ACC112 (cell line): ENCODE results near the gene C1orf159.

Source experiments
- H2AFZ ChIP-seq: fragments of 200-600 bp; sonication (generic); one replicate; pipeline ENCODE4 v1.6.0; 2017; ENCODE audit warnings: antibody characterized with exemption, low read length; ENCODE audit not compliant: unreplicated experiment
- H3K27ac ChIP-seq: fragments of 200-600 bp; sonication (generic); 2 replicates; pipeline ENCODE4 v1.5.1; 2014; ENCODE audit warnings: low read depth, mild to moderate bottlenecking, antibody characterized with exemption, low read length, moderate library complexity
- H3K27me3 ChIP-seq: fragments of 200-600 bp; sonication (generic); 2 replicates; pipeline ENCODE4 v1.6.1; 2014; ENCODE audit warnings: mild to moderate bottlenecking, antibody characterized with exemption, low read length, moderate library complexity, mixed read lengths; ENCODE audit not compliant: insufficient read depth
- H3K36me3 ChIP-seq: fragments of 200-600 bp; sonication (generic); 2 replicates; pipeline ENCODE4 v1.6.1; 2016; ENCODE audit warnings: mild to moderate bottlenecking, antibody characterized with exemption, low read length, moderate library complexity, mixed read lengths; ENCODE audit not compliant: insufficient read depth
- H3K4me1 ChIP-seq: fragments of 200-600 bp; sonication (generic); one replicate; pipeline ENCODE4 v1.6.1; 2016; ENCODE audit warnings: low read length, mixed read lengths; ENCODE audit not compliant: insufficient read depth, unreplicated experiment, control insufficient read depth
- H3K4me3 ChIP-seq: fragments of 200-600 bp; sonication (generic); 2 replicates; pipeline ENCODE4 v1.5.1; 2014; ENCODE audit warnings: mild to moderate bottlenecking, low read depth, low read length
- H3K79me2 ChIP-seq: fragments of 200-600 bp; sonication (generic); one replicate; pipeline ENCODE4 v1.6.0; 2016; ENCODE audit warnings: low read length; ENCODE audit not compliant: control insufficient read depth, unreplicated experiment, insufficient read depth

The C1orf159 gene

GRCh38 chr1:1046243-1046642 is 69.6 kb downstream of the C1orf159 start:
- H3K79me2 ChIP-seq = no peaks in the 10 kb centered on the region
- H3K27ac ChIP-seq = no peak overlapping the region
- peaks cover 27% of the 10 kb centered on the region; the same call in 1 of the 2 replicates for H3K36me3 ChIP-seq
- no peak overlapping the region for H2AFZ ChIP-seq
- no peaks in the 10 kb centered on the region for H3K27me3 ChIP-seq
- no peak overlapping the region for H3K4me3 ChIP-seq
- no peaks in the 10 kb centered on the region for H3K4me1 ChIP-seq

- Histone ChIP-seq H3K79me2 (no peaks in the 10 kb centered on the region), H3K27me3 (no peaks in the 10 kb centered on the region), H2AFZ (no peak overlapping the region), H3K27ac (no peak overlapping the region), H3K36me3 (peaks cover 26% of the 10 kb centered on the region; the same call in 1 of the 2 replicates), H3K4me1 (peaks cover 4% of the 10 kb centered on the region), H3K4me3 (no peak overlapping the region)
Measured at GRCh38 chr1:1045129-1045528, 70.8 kb downstream of the C1orf159 start.

DNA sequence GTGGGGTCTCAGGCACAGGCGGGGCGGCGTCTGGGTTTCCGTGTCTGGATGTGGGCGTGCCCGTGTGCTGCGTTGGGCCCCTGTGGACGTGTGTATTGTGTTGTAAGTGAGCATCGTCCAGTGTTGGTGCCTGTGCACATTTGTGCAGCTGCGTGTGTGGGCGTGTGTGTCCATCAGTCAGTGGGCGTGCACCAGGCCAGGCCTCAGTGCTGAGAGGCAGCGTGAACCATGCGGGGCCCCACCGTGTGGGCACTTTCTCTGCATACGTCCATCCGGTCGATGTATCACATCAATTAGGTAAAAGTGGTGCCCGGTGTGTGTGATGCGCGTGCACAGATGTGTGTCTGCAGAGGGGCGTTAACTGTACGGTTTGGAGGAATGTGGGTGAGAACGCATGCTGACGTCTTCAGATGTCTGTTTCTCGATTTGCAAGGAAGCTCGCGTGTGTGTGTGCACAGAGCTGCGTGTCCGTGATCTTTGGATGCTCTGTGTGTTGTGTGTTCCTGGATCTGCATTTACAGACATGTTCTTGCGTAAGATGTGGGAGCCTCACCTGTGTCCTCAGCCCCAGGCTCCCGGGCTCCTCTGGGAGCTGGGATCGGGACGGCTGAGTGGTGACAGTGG is 71.3 kb downstream of the C1orf159 start:
- H3K4me1 ChIP-seq = peaks cover 10% of the 10 kb centered on the region
- peaks cover 26% of the 10 kb centered on the region; the same call in 1 of the 2 replicates for H3K36me3 ChIP-seq
- H3K79me2 ChIP-seq = no peaks in the 10 kb centered on the region
- H3K27ac ChIP-seq = no peak overlapping the region
- no peaks in the 10 kb centered on the region for H3K27me3 ChIP-seq
- no peak overlapping the region for H3K4me3 ChIP-seq
- no peak overlapping the region for H2AFZ ChIP-seq

GRCh38 chr1:1043921-1044320 is 72.0 kb downstream of the C1orf159 start:
- Histone ChIP-seq H3K36me3 (peaks cover 26% of the 10 kb centered on the region; the same call in 1 of the 2 replicates), H3K4me1 (peaks cover 12% of the 10 kb centered on the region)

DNA sequence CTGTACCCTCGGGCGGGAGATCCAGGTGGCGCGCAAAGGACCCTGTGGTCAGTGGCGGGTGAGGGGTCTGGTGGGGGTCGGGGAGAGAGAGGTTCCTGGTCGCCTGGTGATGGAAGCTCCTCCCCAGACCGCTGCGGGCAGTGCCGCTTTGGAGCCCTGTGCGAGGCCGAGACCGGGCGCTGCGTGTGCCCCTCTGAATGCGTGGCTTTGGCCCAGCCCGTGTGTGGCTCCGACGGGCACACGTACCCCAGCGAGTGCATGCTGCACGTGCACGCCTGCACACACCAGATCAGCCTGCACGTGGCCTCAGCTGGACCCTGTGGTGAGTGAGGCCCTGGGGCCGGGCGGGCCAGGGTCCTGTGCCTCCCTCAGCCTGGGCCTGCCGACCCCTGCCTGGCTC is 72.5 kb downstream of the C1orf159 start:
- no peak overlapping the region for H3K27ac ChIP-seq
- peaks cover 12% of the 10 kb centered on the region for H3K4me1 ChIP-seq
- H3K79me2 ChIP-seq = no peaks in the 10 kb centered on the region
- H3K4me3 ChIP-seq = no peak overlapping the region
- H2AFZ ChIP-seq = no peak overlapping the region
- peaks cover 26% of the 10 kb centered on the region; the same call in 1 of the 2 replicates for H3K36me3 ChIP-seq
- no peaks in the 10 kb centered on the region for H3K27me3 ChIP-seq

More at GRCh38 chr1:1043921-1044320, 72.0 kb downstream of the C1orf159 start:
- Histone ChIP-seq H2AFZ (no peak overlapping the region), H3K79me2 (no peaks in the 10 kb centered on the region), H3K27ac (no peak overlapping the region), H3K4me3 (no peak overlapping the region), H3K27me3 (no peaks in the 10 kb centered on the region)

- H3K27ac ChIP-seq = no peak overlapping the region
- no peak overlapping the region for H2AFZ ChIP-seq
- H3K27me3 ChIP-seq = no peaks in the 10 kb centered on the region
- peaks cover 12% of the 10 kb centered on the region for H3K4me1 ChIP-seq
- peaks cover 26% of the 10 kb centered on the region; the same call in 1 of the 2 replicates for H3K36me3 ChIP-seq
- H3K79me2 ChIP-seq = no peaks in the 10 kb centered on the region
- H3K4me3 ChIP-seq = no peak overlapping the region
Measured at GRCh38 chr1:1042835-1043234, 73.1 kb downstream of the C1orf159 start.

GRCh38 chr1:1041873-1042272 is 74.0 kb downstream of the C1orf159 start:
- peaks cover 20% of the 10 kb centered on the region; the same call in 1 of the 2 replicates for H3K36me3 ChIP-seq
- H2AFZ ChIP-seq = no peak overlapping the region
- peaks cover 12% of the 10 kb centered on the region for H3K4me1 ChIP-seq
- no peaks in the 10 kb centered on the region for H3K27me3 ChIP-seq
- H3K4me3 ChIP-seq = no peak overlapping the region
- no peak overlapping the region for H3K27ac ChIP-seq
- H3K79me2 ChIP-seq = no peaks in the 10 kb centered on the region

- no peaks in the 10 kb centered on the region for H3K79me2 ChIP-seq
- H3K36me3 ChIP-seq = peaks cover 20% of the 10 kb centered on the region; the same call in 1 of the 2 replicates
- H3K4me3 ChIP-seq = no peak overlapping the region
- H3K4me1 ChIP-seq = peaks cover 12% of the 10 kb centered on the region
- no peaks in the 10 kb centered on the region for H3K27me3 ChIP-seq
- no peak overlapping the region for H2AFZ ChIP-seq
- H3K27ac ChIP-seq = no peak overlapping the region
Measured at GRCh38 chr1:1041092-1041523, 74.8 kb downstream of the C1orf159 start.

- Histone ChIP-seq H3K27me3 (no peaks in the 10 kb centered on the region), H3K36me3 (peaks cover 18% of the 10 kb centered on the region; the same call in 1 of the 2 replicates), H3K27ac (no peak overlapping the region)
Measured at GRCh38 chr1:1040004-1040991, 75.6 kb downstream of the C1orf159 start.

DNA sequence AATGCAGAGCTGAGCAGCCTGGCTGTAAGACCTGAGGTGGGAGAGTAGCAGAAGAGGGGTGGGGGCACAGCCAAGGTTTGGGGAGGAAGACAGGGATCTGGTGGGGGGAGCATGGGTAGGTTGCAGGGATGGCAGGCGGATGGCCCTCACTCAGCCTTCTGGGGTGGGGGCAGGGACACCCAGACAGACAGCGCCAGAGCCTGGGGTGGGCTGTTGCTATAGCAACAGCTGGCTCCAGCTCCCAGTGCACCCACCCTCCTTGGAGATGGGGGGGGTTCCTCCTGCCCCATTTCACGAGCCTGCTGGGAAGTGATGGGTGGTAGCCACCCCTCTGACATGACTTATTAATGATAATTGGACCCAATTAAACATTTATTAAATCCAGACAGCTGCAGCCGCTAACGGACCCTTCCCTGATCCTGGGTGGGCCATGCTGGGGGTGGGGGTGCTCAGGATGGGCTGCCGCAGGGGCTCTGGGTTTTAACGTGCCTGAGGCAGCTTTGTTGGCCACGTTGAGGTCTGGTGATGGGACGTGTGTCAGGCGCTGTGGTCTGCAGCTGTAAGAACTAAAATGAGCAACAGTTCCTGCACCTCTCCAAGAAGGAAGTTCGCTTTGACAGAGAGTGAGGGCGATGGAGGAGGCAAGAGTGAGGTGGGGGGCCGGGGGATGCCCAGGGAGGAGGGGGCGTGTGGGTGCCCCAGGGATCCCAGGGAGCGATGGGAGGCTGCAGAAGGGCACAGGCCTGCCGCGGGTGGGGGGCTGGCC is 76.6 kb downstream of the C1orf159 start:
- H3K4me1 ChIP-seq = peaks cover 12% of the 10 kb centered on the region
- H3K4me3 ChIP-seq = no peak overlapping the region
- H3K36me3 ChIP-seq = peaks cover 14% of the 10 kb centered on the region; the same call in 1 of the 2 replicates
- H3K27me3 ChIP-seq = no peaks in the 10 kb centered on the region
- H3K79me2 ChIP-seq = no peaks in the 10 kb centered on the region
- H2AFZ ChIP-seq = no peak overlapping the region
- H3K27ac ChIP-seq = no peak overlapping the region

More at GRCh38 chr1:1040004-1040991, 75.6 kb downstream of the C1orf159 start:
- H3K4me1 ChIP-seq = peaks cover 12% of the 10 kb centered on the region
- no peaks in the 10 kb centered on the region for H3K79me2 ChIP-seq
- H3K4me3 ChIP-seq = peak overlapping the region; percentile 67
- no peak overlapping the region for H2AFZ ChIP-seq
